Cortex of kidney (tissue), 1 donor: Measurements from ENCODE around the gene CSK.
"Not testable (repeated sequence)": the region's sequence is repeated elsewhere in the genome, so short reads cannot be mapped to it uniquely, and the experiment has no call there.

ENCODE experiments used
- DNase-seq: peaks from one replicate; lab custom pipeline; 2025; lab: John Stamatoyannopoulos, UW

The CSK gene

DNA sequence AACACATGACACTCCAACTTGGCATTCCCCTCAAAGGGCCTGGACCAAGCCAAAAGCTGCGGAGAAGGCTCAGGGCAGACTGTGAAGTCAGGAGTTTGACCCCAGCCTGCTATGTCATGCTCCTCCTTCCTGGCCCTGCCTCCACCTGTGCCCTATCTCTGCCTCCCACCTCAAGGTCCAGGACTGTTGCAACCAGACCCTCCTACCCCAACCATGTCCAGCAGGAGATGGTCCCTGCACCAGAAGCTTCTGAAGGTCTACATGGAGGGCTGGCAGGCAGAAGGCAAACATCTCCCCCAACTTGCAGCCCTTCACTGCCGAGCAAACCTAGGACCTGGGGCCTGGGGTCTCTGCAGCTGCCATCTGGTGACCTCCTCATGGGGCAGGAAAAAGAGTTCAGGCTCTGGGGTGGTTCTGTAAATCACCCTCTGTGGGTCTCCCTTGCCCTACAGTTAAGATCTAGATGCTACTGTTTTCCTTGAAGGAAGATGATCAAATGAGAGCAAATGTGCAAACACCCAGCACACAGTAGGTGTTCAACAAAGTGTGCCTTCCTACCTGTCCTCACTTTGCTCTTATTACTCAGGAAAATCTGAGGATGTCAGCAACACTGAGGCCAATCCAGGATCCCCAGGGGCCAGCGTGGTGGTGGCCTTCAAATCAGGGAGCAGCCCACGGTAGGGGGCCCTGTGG, 11.5 kb upstream of the CSK start:
- no peak for DNase-seq

DNA sequence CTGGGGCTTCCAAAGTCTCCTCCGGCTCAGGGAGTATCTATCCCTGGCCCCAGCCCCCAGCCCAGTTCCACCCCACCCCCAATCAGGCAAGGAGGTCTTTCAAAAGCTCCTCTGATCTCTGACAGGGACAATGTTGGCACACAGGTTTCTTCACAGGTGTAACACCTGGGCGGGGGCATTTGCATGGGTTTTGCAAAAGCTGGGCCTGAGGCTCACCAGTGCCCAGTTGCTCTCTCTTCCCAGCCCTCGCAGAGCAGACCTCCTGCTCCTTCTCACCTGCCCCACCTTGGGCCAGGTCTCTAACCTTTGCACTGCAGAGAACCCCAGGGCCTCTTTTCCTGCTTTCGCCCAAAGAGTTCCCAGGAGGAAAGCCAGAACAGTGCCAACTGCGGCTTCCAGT, 8.6 kb upstream of the CSK start:
- DNase-seq = no peak

DNA sequence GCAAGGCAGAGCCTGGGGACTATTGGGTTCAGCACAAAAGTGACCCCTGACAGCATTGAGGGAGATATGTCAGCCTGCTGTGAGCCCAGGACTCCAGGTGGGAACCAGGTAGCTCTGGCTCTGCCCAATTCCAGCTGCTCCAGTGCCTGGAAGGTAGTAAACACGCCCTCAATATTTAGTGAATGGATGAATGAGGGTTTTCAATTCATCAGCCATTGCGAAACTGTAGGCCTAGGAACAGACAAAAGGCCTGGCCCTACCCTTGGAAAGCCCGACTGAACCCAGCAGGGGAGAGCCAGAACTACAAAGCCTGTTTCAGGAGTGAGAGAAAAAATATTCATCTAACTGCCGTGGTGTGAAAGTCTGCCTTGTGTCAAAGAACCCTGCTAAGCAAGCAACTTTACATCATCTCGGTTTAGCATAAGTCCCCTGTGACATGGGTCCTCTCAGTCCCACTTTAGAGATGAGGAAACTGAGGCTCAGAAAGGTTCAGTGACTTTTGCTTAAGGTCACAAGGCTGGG, 8.1 kb upstream of the CSK start:
- DNase-seq = no peak

DNA sequence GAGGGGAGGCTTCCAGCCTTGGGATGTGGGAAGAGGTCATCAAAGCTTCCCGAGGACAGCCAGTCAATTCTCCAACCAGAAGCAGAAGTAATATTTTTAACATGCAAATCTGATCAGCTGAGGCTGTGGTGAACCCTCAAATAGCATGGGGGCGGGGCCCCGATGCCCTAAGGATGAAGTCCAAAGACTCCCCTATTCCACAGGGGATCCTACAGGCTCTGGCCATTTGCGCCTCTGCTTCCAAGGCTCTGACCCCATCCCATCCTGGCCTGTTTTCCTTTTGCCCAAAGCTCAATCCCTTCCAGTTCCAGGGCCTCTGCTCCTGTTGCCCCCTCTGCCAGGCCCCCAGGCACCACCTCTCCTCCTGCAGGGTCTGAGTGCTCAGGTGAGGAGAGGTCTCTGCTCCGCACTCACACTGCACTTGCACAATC, 6.7 kb upstream of the CSK start:
- DNase-seq = no peak

DNA sequence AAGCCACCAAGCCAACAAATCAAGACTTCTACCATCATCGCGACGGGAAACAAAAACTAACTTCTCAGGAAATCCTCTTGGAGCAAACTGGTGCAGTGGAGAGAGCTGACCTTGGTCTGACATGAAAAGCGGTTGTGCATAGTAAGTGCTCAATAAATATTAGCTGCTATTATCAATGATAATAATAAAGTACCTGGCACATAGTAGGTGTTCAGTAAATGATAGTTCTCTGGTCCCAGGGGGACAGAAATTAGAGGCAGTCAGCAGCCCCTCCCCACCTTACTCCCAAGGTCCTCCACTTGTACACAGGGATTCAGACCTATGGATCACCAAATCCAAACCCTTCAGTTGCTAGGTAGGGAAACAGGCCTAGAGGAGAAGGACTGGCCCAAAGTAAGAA, 6.0 kb upstream of the CSK start:
- no peak for DNase-seq

DNA sequence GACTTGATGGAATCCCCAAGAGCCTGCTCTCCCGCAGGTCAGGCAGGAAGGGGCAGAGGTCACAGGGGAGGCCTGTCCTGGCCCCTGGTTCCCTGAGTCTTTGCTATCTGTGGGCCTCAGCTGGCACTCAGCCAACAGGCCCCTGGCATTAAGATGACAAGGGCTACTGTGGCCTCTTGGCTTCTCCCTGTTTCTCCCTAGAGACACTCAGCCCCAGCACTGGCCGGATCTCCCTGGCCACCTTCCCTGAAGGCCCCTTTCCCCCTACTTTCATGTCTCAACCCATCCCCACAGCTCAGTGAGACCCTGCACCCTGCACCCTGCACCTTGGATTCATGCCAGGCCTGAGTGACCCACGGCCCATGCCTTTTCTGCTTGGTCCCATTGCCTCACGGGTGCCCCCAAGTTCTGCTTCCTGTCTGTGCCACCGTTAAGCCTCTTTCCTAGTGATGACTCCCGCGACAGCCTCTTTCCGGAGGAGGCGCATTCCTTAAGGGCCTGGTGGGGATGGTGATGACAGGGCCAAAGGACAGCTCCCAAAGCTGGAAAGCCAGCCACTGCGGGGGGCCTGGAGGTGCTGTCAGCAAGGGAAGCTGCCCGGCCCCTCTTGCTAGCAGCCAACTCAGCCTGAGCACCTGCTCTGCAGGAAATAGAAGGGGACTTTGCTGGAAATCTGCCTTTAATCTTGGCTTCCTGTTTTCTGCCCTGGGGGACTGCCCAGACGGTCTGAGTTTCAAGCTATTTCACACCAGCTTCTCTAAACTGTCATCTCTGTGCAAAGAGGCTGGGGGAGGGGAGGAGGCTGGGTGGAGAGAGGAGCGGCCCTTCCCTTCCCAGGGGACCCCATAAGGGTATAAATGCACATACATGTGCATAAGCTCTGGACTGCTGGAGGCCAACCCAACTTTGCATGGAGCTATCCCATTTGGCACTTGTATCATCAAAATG, 4.8 kb upstream of the CSK start:
- DNase-seq = no peak

DNA sequence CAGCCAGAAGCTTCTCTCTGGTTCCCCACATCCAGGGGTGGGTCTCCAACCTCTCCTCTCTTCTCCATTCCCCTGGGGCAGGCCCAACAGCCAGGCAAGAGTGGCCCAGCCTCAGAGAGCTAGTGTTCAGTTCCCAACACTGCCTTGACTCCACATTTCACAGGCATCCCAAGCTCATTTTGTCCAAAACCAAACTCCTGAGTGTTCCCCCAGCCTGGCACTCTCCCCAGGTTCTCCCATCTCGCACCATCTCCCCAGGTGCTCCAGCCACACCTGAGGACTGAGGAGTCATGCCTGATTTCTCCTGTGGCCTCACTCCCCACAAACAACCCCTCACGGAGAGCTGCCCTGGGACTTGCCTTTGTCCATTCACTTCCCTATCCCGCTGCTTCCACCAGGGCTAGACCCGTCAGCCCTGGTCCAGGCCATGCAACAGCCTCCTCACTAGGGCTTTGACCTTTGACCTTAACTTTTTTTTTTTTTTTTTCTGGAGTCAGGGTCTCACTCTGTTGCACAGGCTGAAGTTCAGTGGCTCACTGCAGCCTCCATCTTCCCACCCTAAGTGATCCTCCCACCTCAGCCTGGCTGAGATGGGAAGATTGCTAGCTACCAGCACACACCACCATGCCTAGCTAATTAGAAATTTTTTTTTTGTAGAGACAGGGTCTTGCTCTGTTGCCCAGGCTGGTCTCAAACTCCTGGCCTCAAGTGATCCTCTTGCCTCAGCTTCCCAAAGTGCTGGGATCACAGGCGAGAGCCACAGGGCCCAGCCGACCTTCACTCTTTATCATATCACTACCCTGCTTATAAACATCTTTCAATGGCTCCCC, 3.9 kb upstream of the CSK start:
- DNase-seq = no peak

DNA sequence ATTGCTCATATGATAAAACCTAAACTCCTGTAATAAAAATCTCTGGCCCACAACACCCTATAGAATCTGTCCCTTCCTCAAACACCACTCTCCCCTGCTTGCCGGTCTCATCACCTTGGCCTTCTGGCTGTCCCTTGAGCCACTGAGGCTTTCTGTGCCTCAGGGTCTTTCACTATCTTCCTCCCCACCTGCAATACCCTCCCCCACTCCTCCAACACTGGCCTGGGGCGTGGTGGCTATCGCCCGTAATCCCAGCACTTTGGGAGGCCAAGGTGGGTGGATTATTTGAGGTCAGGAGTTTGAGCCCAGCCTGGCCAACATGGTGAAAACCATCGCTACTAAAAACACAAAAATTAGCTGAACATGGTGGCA, 3.3 kb upstream of the CSK start:
- no peak for DNase-seq

DNA sequence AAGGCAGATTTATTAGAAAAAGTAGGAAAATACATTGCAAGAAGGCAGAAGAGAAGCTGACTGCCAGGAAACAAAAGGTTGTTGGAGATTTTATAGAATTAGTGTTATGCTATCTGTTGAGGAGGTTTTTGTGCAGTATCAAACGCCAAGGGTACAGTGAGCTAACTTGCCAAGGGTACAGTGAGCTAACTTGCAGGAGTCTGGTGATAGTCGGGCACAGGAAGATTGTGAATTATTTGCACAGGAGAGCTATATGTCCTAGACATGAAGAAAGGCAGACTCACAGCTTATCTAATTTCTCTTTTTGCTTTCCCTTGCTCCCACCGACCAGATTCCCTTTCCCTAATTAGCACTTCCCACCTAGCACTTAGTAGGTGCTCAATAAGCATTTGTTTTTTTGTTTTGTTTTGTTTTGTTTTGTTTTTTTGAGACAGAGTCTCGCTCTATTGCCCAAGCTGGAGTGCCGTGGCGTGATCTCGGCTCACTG, 2.7 kb upstream of the CSK start:
- no peak for DNase-seq

DNA sequence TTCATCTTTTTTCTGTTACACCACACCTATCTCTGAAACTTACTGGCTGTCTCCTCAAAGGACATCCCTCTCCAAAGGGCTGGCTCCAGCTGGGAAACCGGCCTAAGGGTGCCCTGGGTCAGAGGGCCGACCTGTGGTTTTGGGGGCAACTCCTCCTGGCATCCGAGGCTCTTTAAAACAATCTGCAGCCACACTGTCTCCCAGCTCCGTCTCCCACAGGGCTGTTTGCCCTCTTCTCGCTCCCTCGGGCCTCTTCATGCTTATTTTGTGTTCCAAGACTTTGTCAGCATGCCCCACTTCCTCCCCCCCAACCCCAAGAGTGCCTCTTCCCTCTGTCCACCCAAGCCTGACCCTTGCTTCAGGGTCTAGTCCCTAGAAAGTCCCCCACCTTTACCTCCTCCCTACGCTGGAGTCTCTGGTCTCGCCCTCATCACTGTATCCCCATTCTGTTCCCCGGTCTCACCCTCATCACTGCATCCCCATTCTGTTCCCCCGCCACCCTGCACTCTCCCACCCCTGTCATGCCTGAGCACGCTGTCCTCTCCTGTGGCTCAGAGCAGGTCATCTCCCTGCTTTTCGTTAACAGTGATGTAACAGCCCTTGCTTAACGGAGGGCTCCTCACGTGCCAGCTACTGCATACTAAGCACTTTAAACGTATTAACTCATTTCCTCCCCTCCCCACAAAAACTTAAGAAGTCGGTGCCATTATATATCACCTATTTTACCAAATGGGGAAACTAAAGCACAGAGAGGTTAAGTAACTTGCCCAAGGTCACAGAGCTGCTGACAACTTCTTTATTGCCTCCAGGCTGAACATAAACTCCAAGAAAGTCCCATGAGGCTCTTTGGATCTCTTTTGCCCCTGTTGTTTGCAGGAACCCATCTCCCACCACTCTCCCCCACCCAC, 1.1 kb upstream of the CSK start:
- DNase-seq = no peak

DNA sequence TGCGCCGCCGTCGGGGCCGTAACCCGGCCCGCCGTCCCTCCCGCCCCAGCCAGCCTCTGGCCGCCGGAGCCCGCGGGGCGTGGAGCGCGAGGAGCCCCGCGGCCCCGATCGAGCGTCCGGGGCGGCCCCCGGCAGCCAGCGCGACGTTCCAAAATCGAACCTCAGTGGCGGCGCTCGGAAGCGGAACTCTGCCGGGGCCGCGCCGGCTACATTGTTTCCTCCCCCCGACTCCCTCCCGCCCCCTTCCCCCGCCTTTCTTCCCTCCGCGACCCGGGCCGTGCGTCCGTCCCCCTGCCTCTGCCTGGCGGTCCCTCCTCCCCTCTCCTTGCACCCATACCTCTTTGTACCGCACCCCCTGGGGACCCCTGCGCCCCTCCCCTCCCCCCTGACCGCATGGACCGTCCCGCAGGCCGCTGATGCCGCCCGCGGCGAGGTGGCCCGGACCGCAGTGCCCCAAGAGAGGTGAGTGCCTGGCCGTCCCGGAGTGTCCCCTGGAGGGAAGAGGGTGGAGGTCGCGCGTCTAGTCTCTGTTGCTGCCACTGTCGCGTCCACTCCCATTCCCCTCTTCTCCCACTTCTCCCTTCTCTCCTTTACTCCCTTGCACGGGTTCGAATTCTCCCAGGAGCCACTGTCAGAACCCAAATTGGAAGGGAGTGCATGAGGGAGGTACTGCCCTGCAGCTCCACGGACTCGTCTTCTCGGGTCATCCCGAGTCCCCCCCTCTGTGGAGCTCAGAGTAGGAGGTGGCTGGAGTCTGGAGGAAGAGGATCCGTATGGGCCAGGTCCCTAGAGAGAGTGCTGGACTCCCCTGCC, 585 bp downstream of the CSK start:
- DNase-seq = no peak

DNA sequence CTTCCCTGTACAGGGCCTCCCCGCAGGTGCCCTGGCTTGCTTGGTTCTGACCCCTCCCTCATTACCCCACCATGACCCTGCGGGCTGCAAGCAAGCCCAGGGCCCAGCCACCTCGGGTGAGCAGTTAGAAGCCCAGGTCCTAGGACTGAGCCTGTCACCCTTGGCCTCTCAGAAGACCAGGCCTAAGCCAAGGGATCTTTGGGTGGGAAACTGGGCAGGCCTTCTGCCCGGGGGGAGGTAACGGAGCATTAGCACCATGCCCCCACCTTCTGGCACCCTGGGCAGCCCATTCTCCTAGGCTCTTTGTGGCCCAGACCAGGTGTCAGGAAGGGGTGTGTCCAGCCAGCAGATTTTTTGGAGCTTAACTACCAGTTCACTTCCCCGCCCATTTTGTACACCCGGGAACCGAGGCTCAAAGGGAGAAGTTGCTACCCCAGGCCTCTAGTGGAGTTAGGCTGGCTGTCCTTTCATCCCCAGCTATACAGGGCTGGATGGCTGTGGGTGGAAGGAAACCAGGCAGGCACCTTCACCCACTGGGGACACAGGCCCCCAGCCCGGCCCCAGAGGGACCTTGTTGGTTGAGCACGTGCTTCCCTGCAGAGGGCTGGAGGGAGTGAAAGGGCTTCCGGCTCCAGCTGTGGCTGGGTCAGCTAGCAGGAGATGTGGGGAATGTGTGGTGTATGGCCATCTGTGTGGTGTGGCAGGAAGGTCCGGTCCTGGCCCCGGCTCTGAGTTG, 1.4 kb downstream of the CSK start:
- no peak for DNase-seq

DNA sequence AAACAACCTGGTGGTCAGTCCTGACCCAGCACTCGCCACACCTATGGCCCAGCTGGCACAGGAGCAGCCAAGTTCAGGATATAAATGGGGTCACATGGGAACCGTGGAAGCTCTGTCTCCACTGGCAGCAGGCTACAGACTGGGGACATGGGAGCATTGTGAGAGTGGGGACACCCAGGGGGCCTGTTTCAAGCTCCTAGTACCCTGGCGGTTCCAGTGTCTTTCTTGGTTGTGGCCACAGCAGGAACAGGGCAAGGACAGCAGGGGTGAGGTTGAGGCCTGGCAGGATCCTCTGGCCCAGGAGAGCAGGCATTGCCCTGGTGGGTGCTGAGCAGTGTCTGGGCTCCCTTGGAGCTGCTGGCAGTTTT, 1.9 kb downstream of the CSK start:
- DNase-seq = no peak

DNA sequence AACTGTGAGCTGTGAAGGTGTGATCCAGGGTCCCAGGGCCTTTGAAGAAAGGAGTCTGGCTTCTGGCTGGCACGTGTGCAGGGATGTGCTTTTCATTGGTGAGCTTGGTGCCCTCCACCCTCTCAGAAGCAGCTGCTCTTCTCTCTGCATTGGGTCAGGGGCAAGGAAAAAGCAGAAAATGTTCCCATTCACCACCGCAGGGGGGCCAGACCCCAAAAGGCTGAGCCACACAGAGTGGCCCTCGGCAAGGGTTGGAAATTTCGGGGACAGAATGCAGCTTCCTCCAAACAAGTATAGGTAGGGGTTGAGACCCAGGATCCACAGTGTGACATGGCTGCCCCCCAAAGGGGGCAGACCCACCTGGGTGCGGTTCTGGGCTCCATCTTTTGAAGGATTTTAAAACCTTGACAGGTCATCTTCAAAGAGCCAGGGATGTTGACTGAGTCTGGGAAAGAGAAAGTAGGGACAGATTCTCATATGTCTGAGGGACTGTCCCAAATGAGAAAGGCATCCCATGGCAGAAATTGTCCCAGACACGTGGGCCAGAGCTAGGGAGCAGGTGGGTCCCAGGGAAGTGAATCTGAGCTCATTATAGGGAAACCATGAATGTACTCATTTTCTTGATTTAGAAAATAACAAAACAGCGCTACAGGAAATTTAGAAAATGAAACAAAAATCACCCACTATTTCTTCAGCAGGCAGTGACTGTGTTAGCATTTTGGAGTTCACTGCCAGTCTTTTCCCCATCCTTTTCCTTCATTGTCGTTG, 2.7 kb downstream of the CSK start:
- no peak for DNase-seq

DNA sequence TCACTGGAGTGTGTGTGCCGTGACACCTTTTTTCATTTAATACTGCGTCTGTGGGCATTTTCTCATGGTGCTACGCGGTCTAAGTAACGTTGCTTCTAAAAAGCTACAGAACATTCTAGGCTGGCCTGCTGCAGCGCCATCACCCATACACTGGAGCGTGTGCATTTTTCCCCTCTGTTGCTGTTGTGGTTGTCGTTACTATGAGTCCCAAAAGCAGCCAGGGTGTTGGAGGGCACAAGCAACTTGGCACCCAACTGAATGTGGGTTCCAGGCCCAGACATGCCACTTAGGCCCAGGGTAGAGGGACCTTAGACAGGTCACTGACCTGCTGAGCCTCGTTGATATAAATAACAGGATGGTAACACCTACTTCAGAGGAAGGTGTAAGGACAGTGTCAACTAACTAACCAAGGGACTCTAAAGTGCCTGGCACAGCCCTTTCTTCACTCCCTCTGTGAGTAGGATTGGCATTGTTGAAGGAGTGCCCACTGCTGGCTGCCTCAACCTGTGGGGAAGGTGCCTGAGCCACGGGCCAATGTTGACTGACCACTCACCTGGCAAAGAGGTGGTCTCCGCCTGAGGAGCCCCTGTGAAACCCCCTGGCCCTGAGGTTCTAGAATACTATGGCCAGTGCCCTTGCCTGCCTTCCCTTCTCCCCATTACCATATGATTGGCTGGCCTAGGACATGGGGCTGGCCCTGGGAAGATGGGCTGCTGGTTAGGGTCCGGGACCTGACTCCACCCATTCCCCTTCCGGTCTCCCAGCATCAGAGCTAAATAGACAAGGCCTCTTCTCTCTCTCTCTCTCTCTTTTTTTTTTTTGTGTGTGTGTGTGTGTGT, 3.5 kb downstream of the CSK start:
- no peak for DNase-seq

DNA sequence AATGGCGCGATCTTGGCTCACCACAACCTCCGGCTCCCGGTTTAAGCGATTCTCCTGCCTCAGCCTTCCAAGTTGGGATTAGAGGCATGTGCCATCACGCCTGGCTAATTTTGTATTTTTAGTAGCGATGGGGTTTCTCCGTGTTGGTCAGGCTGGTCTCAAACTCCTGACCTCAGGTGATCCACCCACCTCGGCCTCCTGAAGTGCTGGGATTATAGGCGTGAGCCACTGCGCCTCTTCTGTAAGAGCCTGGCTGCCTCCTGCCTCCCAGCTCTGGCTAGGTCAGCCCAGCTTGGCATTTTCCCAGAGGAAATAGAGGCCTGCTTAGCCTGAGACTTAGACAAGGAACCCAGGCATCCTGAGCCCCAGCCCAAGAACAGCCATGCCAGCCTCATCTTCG, 4.2 kb downstream of the CSK start:
- DNase-seq = not testable (repeated sequence)

DNA sequence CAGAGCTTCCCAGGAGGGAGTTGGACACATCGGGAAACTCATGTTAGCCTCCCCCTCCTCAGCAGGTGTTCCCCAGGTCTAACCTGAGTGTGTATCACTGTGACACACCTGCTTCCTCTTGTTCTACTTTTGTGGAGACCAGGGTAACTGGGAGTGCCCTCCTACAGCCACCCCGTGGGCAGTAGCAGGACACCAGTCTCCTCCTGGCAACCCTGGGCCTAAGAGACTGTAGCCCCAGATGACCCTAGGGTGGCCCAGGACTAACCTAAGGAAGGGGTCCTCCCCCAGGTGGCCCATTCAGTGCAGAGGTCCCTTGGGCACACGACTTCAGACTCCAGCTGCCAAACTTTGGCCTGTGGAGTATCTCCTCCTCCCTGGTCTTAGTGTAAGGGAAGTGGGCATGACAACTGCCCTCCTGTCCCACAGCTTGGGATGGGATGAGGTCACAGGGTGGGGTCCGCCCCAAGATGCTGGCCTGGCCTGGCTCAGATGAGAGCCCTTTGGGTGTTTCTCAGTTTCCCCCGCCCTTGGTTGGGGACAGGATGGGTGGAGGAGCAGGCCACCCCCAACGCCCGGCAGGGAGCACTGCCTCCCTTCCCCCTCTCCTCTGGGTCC, 4.8 kb downstream of the CSK start:
- no peak for DNase-seq
